ENCODE data around the gene PRLH.

The PRLH gene

DNA sequence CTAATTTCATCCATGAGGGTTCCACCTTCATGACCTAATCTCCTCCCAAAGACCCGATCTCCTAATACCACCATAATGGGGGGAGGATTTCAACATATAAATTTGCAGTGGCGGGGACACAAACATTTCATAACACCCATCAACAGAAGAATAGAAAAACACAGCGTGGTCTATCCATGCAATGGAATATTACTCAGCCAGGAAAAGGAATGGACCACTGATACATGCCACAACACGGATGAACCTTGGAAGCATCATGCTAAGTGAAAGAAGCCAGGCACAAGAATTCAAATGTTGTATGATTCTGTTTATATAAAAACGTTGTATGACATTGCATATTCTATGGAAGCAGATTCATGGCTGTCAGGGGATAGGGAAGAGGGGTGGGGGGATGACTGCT, 2.7 kb downstream of the PRLH start:
- Histone ChIP-seq H3K4me1 (ENCODE audit: control insufficient read depth in 2 of 2, insufficient read depth in 1 of 2, low read depth in 1 of 2, low read length in 2 of 2) (no peaks in the 10 kb centered on the region), H3K9ac (ENCODE audit: low read depth, low read length, poor library complexity) (no peak overlapping the region), H4K8ac (ENCODE audit: low read depth, low read length) (no peak overlapping the region), H2BK12ac (ENCODE audit: low read length) (no peak overlapping the region), H3K23ac (ENCODE audit: low read depth, low read length, poor library complexity) (no peak overlapping the region), H3K14ac (ENCODE audit: low read length) (no peak overlapping the region), H3K4me3 (ENCODE audit: low read length in 2 of 2) (no peak overlapping the region), H3K27ac (replicated peaks; ENCODE audit: low read length) (no peak overlapping the region), H2AK5ac (ENCODE audit: low read depth, low read length) (no peak overlapping the region), H3K9me3 (replicated peaks in 1 of 2; ENCODE audit: control insufficient read depth in 2 of 2, insufficient read depth in 1 of 2, low read depth in 1 of 2, low read length in 2 of 2) (peaks cover 0 to 8% of the 10 kb centered on the region in 2 donors), H3K4ac (ENCODE audit: low read length) (no peak overlapping the region), H3K4me2 (ENCODE audit: insufficient read depth, low read length, poor library complexity, severe bottlenecking) (no peak overlapping the region), H3K27me3 (ENCODE audit: control insufficient read depth in 3 of 3, insufficient read depth in 3 of 3, low read depth in 1 of 3, low read length in 3 of 3) (peaks cover 0 to 5% (median 0%) of the 10 kb centered on the region in 3 experiments), H3K79me1 (ENCODE audit: low read depth, low read length) (peaks cover 2% of the 10 kb centered on the region), H2BK120ac (ENCODE audit: low read depth, low read length) (no peak overlapping the region), H2AFZ (ENCODE audit: low read length) (no peak overlapping the region), H3K36me3 (replicated peaks in 1 of 2; ENCODE audit: control insufficient read depth in 2 of 2, insufficient read depth in 2 of 2, low read length in 2 of 2) (no peaks in the 10 kb centered on the region), H2BK5ac (ENCODE audit: low read length) (no peak overlapping the region), H4K91ac (ENCODE audit: low read depth, low read length, poor library complexity) (no peak overlapping the region), H2BK15ac (ENCODE audit: low read length) (no peak overlapping the region), H3K18ac (ENCODE audit: low read length) (no peak overlapping the region)
- WGBS, 2 donors (ENCODE audit: extremely low coverage in 2 of 2, insufficient read length in 2 of 2, insufficient replicate concordance in 1 of 2), result no CpG with 5 or more reads among the region's 5 CpGs
- no peak for DNase-seq (ENCODE audit: low spot score)

GRCh38 chr2:237569896-237570295, 3.5 kb downstream of the PRLH start:
- Histone ChIP-seq H4K8ac (ENCODE audit: low read depth, low read length) (no peak overlapping the region), H3K4ac (ENCODE audit: low read length) (no peak overlapping the region), H3K14ac (ENCODE audit: low read length) (no peak overlapping the region), H2BK120ac (ENCODE audit: low read depth, low read length) (no peak overlapping the region), H3K18ac (ENCODE audit: low read length) (no peak overlapping the region), H2BK12ac (ENCODE audit: low read length) (no peak overlapping the region), H2AK5ac (ENCODE audit: low read depth, low read length) (no peak overlapping the region), H3K23ac (ENCODE audit: low read depth, low read length, poor library complexity) (no peak overlapping the region), H3K27me3 (ENCODE audit: control insufficient read depth in 3 of 3, insufficient read depth in 3 of 3, low read depth in 1 of 3, low read length in 3 of 3) (peaks cover 0 to 9% (median 0%) of the 10 kb centered on the region in 3 experiments), H3K4me3 (ENCODE audit: low read length in 2 of 2) (no peak overlapping the region), H4K91ac (ENCODE audit: low read depth, low read length, poor library complexity) (no peak overlapping the region), H3K79me1 (ENCODE audit: low read depth, low read length) (peaks cover 2% of the 10 kb centered on the region), H3K9me3 (replicated peaks in 1 of 2; ENCODE audit: control insufficient read depth in 2 of 2, insufficient read depth in 1 of 2, low read depth in 1 of 2, low read length in 2 of 2) (peaks cover 0 to 8% of the 10 kb centered on the region in 2 donors), H2AFZ (ENCODE audit: low read length) (no peak overlapping the region), H3K9ac (ENCODE audit: low read depth, low read length, poor library complexity) (no peak overlapping the region), H3K4me1 (ENCODE audit: control insufficient read depth in 2 of 2, insufficient read depth in 1 of 2, low read depth in 1 of 2, low read length in 2 of 2) (no peaks in the 10 kb centered on the region), H3K4me2 (ENCODE audit: insufficient read depth, low read length, poor library complexity, severe bottlenecking) (no peak overlapping the region), H2BK5ac (ENCODE audit: low read length) (no peak overlapping the region), H3K36me3 (replicated peaks in 1 of 2; ENCODE audit: control insufficient read depth in 2 of 2, insufficient read depth in 2 of 2, low read length in 2 of 2) (no peaks in the 10 kb centered on the region), H2BK15ac (ENCODE audit: low read length) (no peak overlapping the region), H3K27ac (replicated peaks; ENCODE audit: low read length) (no peak overlapping the region)
- DNase-seq (ENCODE audit: low spot score), result no peak
- no CpG with 5 or more reads among the region's 3 CpGs for WGBS, 2 donors (ENCODE audit: extremely low coverage in 2 of 2, insufficient read length in 2 of 2, insufficient replicate concordance in 1 of 2)

DNA sequence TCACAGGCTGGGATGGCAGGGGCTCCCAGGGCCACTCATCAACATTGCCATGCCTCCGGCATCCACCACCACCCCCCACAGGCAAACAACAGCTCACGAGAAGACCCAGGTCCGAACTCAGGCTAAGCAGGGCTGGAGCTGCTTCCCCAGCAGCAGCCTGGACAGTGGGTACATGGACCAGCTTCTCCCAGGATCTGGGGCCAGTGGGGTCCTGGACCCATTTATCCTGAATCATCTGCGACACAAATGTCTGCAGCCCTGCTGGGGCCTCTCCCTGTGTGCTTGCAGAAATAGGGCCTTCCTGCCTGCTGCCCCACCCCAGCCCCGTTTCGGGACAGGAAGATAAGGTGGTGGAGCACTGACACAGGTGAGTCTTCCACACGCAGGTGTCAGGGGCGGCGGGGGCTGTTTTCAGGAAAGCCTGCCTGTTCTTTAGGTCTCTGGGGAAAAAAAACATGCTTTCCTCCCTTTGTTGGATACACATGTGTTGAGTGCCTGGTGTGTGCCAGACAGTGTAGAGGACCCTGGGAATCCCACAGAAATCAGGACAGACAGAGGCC, 4.5 kb downstream of the PRLH start:
- no peak overlapping the region for H3K4ac ChIP-seq (ENCODE audit: low read length)
- H4K91ac ChIP-seq (ENCODE audit: low read depth, low read length, poor library complexity), result no peak overlapping the region
- no peak overlapping the region for H3K4me3 ChIP-seq (ENCODE audit: low read length in 2 of 2)
- H3K4me2 ChIP-seq (ENCODE audit: insufficient read depth, low read length, poor library complexity, severe bottlenecking), result no peak overlapping the region
- no peak overlapping the region for H2AK5ac ChIP-seq (ENCODE audit: low read depth, low read length)
- H3K4me1 ChIP-seq (ENCODE audit: control insufficient read depth in 2 of 2, insufficient read depth in 1 of 2, low read depth in 1 of 2, low read length in 2 of 2), result no peaks in the 10 kb centered on the region
- no peaks in the 10 kb centered on the region for H3K36me3 ChIP-seq (replicated peaks in 1 of 2; ENCODE audit: control insufficient read depth in 2 of 2, insufficient read depth in 2 of 2, low read length in 2 of 2)
- H3K23ac ChIP-seq (ENCODE audit: low read depth, low read length, poor library complexity), result no peak overlapping the region
- no peak overlapping the region for H3K18ac ChIP-seq (ENCODE audit: low read length)
- peaks cover 0 to 3% of the 10 kb centered on the region in 2 donors for H3K9me3 ChIP-seq (replicated peaks in 1 of 2; ENCODE audit: control insufficient read depth in 2 of 2, insufficient read depth in 1 of 2, low read depth in 1 of 2, low read length in 2 of 2)
- H3K79me1 ChIP-seq (ENCODE audit: low read depth, low read length), result peaks cover 2% of the 10 kb centered on the region
- H2AFZ ChIP-seq (ENCODE audit: low read length), result no peak overlapping the region
- WGBS, 2 donors (ENCODE audit: extremely low coverage in 2 of 2, insufficient read length in 2 of 2, insufficient replicate concordance in 1 of 2), result no CpG with 5 or more reads among the region's 9 CpGs
- H3K27me3 ChIP-seq (ENCODE audit: control insufficient read depth in 3 of 3, insufficient read depth in 3 of 3, low read depth in 1 of 3, low read length in 3 of 3), result peaks cover 0 to 9% (median 0%) of the 10 kb centered on the region in 3 experiments
- H3K14ac ChIP-seq (ENCODE audit: low read length), result no peak overlapping the region
- H4K8ac ChIP-seq (ENCODE audit: low read depth, low read length), result no peak overlapping the region
- DNase-seq (ENCODE audit: low spot score), result no peak
- no peak overlapping the region for H2BK15ac ChIP-seq (ENCODE audit: low read length)
- H2BK12ac ChIP-seq (ENCODE audit: low read length), result no peak overlapping the region
- H3K27ac ChIP-seq (replicated peaks; ENCODE audit: low read length), result no peak overlapping the region
- H2BK5ac ChIP-seq (ENCODE audit: low read length), result no peak overlapping the region
- no peak overlapping the region for H2BK120ac ChIP-seq (ENCODE audit: low read depth, low read length)
- H3K9ac ChIP-seq (ENCODE audit: low read depth, low read length, poor library complexity), result no peak overlapping the region

GRCh38 chr2:237571551-237571950, 5.2 kb downstream of the PRLH start:
- no peak overlapping the region for H3K4me2 ChIP-seq (ENCODE audit: insufficient read depth, low read length, poor library complexity, severe bottlenecking)
- no peak overlapping the region for H4K8ac ChIP-seq (ENCODE audit: low read depth, low read length)
- no peaks in the 10 kb centered on the region for H3K4me1 ChIP-seq (ENCODE audit: control insufficient read depth in 2 of 2, insufficient read depth in 1 of 2, low read depth in 1 of 2, low read length in 2 of 2)
- H3K9me3 ChIP-seq (replicated peaks in 1 of 2; ENCODE audit: control insufficient read depth in 2 of 2, insufficient read depth in 1 of 2, low read depth in 1 of 2, low read length in 2 of 2), result no peaks in the 10 kb centered on the region
- H3K4me3 ChIP-seq (ENCODE audit: low read length in 2 of 2), result no peak overlapping the region
- no peak overlapping the region for H2BK120ac ChIP-seq (ENCODE audit: low read depth, low read length)
- no peak overlapping the region for H2BK12ac ChIP-seq (ENCODE audit: low read length)
- no peak overlapping the region for H3K23ac ChIP-seq (ENCODE audit: low read depth, low read length, poor library complexity)
- no peak overlapping the region for H4K91ac ChIP-seq (ENCODE audit: low read depth, low read length, poor library complexity)
- H3K79me1 ChIP-seq (ENCODE audit: low read depth, low read length), result peaks cover 2% of the 10 kb centered on the region
- no peak overlapping the region for H3K4ac ChIP-seq (ENCODE audit: low read length)
- H2AFZ ChIP-seq (ENCODE audit: low read length), result peak overlapping the region; percentile 68
- H3K14ac ChIP-seq (ENCODE audit: low read length), result no peak overlapping the region
- no peaks in the 10 kb centered on the region for H3K36me3 ChIP-seq (replicated peaks in 1 of 2; ENCODE audit: control insufficient read depth in 2 of 2, insufficient read depth in 2 of 2, low read length in 2 of 2)
- H2BK5ac ChIP-seq (ENCODE audit: low read length), result no peak overlapping the region
- no peak for DNase-seq (ENCODE audit: low spot score)
- H2BK15ac ChIP-seq (ENCODE audit: low read length), result no peak overlapping the region
- no CpG with 5 or more reads among the region's 7 CpGs for WGBS, 2 donors (ENCODE audit: extremely low coverage in 2 of 2, insufficient read length in 2 of 2, insufficient replicate concordance in 1 of 2)
- no peak overlapping the region for H3K9ac ChIP-seq (ENCODE audit: low read depth, low read length, poor library complexity)
- H3K18ac ChIP-seq (ENCODE audit: low read length), result peak overlapping the region; percentile 67
- H3K27me3 ChIP-seq (ENCODE audit: control insufficient read depth in 3 of 3, insufficient read depth in 3 of 3, low read depth in 1 of 3, low read length in 3 of 3), result peaks cover 0 to 11% (median 0%) of the 10 kb centered on the region in 3 experiments
- H3K27ac ChIP-seq (replicated peaks; ENCODE audit: low read length), result no peak overlapping the region
- peak overlapping the region; percentile 76 for H2AK5ac ChIP-seq (ENCODE audit: low read depth, low read length)
